Lower leg skin (tissue), 4 donors: ENCODE data around the gene PRKAR1B. TPM values are rescaled to one million over a fixed set of nuclear protein-coding genes. Genes with fewer than 3 reads are reported as not detected.
"Not testable (repeated sequence)": the region's sequence is repeated elsewhere in the genome, so short reads cannot be mapped to it uniquely, and the experiment has no call there.

Source experiments
- DNase-seq, 2 donors: peaks; one replicate each; pipeline ENCODE4 v3.0.0-alpha.2; 2019; ENCODE audit warnings: low spot score in 2 of 2
- H3K4me3 ChIP-seq: fragments of 200-600 bp; sonication (generic); 2 replicates; pipeline ENCODE4 v1.5.1; 2017; ENCODE audit warnings: mild to moderate bottlenecking, low read depth; ENCODE audit not compliant: poor library complexity, severe bottlenecking
- CTCF ChIP-seq, 3 donors: fragments of 450-650 bp; IDR thresholded peaks; one replicate each; pipeline ENCODE4 v1.5.1; 2016; ENCODE audit warnings: antibody characterized with exemption in 3 of 3, mild to moderate bottlenecking in 3 of 3, moderate library complexity in 2 of 3
- POLR2A ChIP-seq, 2 donors: fragments of 450-650 bp; IDR thresholded peaks; one replicate each; pipeline ENCODE4 v1.6.1; 2016 to 2017; ENCODE audit warnings: antibody characterized with exemption in 2 of 2, mild to moderate bottlenecking in 1 of 2, moderate library complexity in 1 of 2
- WGBS, 2 donors: methylation state at CpG; one replicate each; pipeline ENCODE4 v1.1.5; 2018; 5-methylcytosine and 5-hydroxymethylcytosine counted together
- intact Hi-C: fragments of 100-400 bp; cut with DNase I; formaldehyde crosslinking; loops from one replicate; pipeline ENCODE4 v1.15.0; 2023; ENCODE audit warnings: low total_unique reads
- total RNA-seq, 4 donors: library from RNA; depleted of rRNA; stranded (reverse); fragments of >200 nt; gene quantifications; one replicate each; pipeline ENCODE4 v1.1.0, GENCODE V29; 2016

Gene PRKAR1B
- total RNA-seq, 4 donors from 2014 or later: 7.8 to 16.9 (median 15.0) TPM

GRCh38 chr7:756231-756927, 29.3 kb upstream of the PRKAR1B start:
- no peak overlapping the region for H3K4me3 ChIP-seq
- no peak for TF ChIP-seq POLR2A (IDR thresholded peaks at IDR 0.05)
- TF ChIP-seq CTCF (IDR thresholded peaks at IDR 0.05): no peak
- no peak for DNase-seq
- 91 to 94% methylated on average over 30 of the region's 30 CpGs for WGBS, 2 donors
- intact Hi-C loops: no loop called here

DNA sequence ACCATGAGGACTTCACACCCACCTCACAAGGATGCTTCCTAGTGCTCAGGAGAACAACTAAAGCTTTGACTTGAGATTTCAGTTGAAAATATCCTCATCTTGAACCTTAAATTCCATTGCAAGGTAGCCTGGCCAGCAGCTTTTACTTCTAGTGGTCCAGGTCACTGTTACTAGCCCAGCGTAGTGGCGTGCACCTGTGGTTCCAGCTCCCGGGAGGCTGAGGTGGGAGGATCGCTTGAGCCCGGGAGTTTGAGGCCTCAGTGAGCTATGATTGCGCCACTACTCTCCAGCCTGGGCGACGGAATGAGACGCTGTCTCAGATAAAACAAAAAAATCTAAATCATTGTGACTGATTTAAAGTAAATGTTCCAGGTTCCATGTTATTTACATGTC, 28.3 kb upstream of the PRKAR1B start:
- intact Hi-C loops: no loop called here
- 84% methylated on average over 9 of the region's 9 CpGs for WGBS, 2 donors
- TF ChIP-seq CTCF (IDR thresholded peaks at IDR 0.05): no peak
- DNase-seq: no peak
- H3K4me3 ChIP-seq: no peak overlapping the region

DNA sequence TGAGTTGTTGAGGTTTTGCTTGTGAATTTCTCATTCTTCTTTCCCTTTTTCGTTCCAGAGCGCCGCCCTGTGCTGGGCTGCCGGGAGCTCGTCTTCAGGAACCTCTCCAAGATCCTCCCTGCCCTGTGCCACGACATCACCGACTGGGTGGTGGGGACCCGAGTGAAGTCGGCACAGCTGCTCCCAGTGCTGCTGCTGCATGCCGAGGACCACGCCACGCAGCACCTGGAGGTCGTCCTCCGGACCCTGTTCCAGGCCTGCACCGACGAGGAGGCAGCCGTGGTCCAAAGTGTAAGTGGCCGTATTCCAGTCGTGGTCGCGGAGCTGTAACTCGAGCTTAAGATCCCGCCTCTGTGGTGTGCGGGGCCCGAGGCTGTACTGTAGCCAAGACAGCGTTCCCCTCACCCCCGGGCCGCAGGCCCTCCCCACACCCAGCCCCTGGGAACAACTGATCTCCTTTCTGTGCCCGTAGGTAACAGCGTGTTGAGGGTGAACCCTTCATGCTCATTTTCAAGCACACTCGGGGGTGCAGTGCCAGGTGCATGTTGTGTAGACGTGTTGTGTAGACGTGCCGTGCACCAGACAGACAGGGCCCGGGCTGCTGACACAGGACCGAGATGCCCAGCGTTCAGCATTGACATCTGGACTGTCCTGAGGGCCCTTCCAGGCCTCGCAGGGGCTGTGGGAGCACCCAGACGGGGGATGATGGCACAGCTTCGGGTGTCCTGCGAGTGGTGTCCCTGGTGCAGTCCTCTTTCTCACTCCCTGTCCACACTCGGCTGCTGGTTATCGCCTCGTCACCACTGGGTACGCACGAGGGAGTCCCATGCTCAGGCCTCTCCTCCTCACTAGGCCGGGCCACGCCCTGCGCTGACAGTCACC, 27.7 kb upstream of the PRKAR1B start:
- no peak for DNase-seq
- WGBS, 2 donors: 93 to 94% methylated on average over 45 to 47 of the region's 49 CpGs
- intact Hi-C loops: no loop called here
- H3K4me3 ChIP-seq: no peak overlapping the region
- TF ChIP-seq CTCF (IDR thresholded peaks at IDR 0.05) (no peak), POLR2A (IDR thresholded peaks at IDR 0.05) (no peak)

DNA sequence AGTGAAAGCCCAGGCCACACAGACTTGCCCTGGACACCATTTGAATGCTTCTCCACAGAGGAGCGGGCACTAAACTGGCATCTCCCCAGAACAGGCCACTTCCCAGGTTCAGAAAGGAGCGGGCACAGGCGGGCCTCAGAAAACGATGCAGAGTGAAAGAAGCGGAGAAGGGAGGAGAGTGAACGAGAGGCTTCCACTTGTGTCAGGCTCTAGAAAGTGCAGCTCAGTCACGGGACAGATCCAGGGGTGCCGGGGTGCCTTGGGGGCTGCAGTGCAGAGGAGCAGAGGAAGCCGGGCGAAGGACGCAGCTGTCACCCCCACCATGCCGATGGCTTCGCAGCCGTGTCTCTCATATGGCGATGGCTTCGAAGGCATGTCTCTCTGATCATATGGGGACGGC, 26.1 kb upstream of the PRKAR1B start:
- intact Hi-C loops: no loop called here
- H3K4me3 ChIP-seq: no peak overlapping the region
- TF ChIP-seq CTCF (IDR thresholded peaks at IDR 0.05) (no peak), POLR2A (IDR thresholded peaks at IDR 0.05) (no peak)
- DNase-seq: no peak
- 94 to 96% methylated on average over 17 of the region's 17 CpGs for WGBS, 2 donors

GRCh38 chr7:752256-752655, 25.2 kb upstream of the PRKAR1B start:
- H3K4me3 ChIP-seq, intact Hi-C loops, DNase-seq: not testable (repeated sequence)
- 83 to 85% methylated on average over 33 of the region's 33 CpGs for WGBS, 2 donors

- intact Hi-C loops: no loop called here
- TF ChIP-seq CTCF (IDR thresholded peaks at IDR 0.05) (no peak), POLR2A (IDR thresholded peaks at IDR 0.05) (no peak)
- no peak overlapping the region for H3K4me3 ChIP-seq
- 86 to 90% methylated on average over 15 of the region's 15 CpGs for WGBS, 2 donors
- no peak for DNase-seq
Observed at GRCh38 chr7:751826-752225, 24.7 kb upstream of the PRKAR1B start.
